ENCODE measurements around the gene HBG1. TPM values are rescaled to one million over a fixed set of nuclear protein-coding genes. Genes with fewer than 3 reads are reported as not detected.

The HBG1 gene
- total RNA-seq, 4 donors from 2014 or later: not detected

GRCh38 chr11:5240056-5240455 lies 9.6 kb downstream of the HBG1 start:
- DNase-seq (ENCODE audit: extremely low spot score): no peak
- intact Hi-C loops (cut with DNase I): no loop called here
- Histone ChIP-seq H3K9me3 (no peaks in the 10 kb centered on the region), H3K27me3 (no peaks in the 10 kb centered on the region), H3K27ac (replicated peaks in 1 of 4) (no peak overlapping the region), H3K4me3 (no peak overlapping the region), H3K4me1 (no peaks in the 10 kb centered on the region), H3K36me3 (no peaks in the 10 kb centered on the region)
- TF ChIP-seq EP300 (IDR thresholded peaks at IDR 0.05) (no peak), POLR2A (IDR thresholded peaks at IDR 0.05; ENCODE audit: low read depth) (no peak), POLR2AphosphoS5 (IDR thresholded peaks at IDR 0.05) (no peak)
- TF ChIP-seq, protein P1, sequence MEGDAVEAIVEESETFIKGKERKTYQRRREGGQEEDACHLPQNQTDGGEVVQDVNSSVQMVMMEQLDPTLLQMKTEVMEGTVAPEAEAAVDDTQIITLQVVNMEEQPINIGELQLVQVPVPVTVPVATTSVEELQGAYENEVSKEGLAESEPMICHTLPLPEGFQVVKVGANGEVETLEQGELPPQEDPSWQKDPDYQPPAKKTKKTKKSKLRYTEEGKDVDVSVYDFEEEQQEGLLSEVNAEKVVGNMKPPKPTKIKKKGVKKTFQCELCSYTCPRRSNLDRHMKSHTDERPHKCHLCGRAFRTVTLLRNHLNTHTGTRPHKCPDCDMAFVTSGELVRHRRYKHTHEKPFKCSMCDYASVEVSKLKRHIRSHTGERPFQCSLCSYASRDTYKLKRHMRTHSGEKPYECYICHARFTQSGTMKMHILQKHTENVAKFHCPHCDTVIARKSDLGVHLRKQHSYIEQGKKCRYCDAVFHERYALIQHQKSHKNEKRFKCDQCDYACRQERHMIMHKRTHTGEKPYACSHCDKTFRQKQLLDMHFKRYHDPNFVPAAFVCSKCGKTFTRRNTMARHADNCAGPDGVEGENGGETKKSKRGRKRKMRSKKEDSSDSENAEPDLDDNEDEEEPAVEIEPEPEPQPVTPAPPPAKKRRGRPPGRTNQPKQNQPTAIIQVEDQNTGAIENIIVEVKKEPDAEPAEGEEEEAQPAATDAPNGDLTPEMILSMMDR (IDR thresholded peaks at IDR 0.05): no peak
- WGBS: 82% methylated on average over 1 of the region's 1 CpG

- intact Hi-C loops (cut with DNase I): no loop called here
- H3K4me3 ChIP-seq: no peak overlapping the region
- no peaks in the 10 kb centered on the region for H3K9me3 ChIP-seq
- H3K36me3 ChIP-seq: no peaks in the 10 kb centered on the region
- H3K27me3 ChIP-seq: no peaks in the 10 kb centered on the region
- TF ChIP-seq POLR2A (IDR thresholded peaks at IDR 0.05; ENCODE audit: low read depth) (no peak), EP300 (IDR thresholded peaks at IDR 0.05) (no peak), POLR2AphosphoS5 (IDR thresholded peaks at IDR 0.05) (no peak)
- TF ChIP-seq, protein P1 (IDR thresholded peaks at IDR 0.05): no peak
- no peak overlapping the region for H3K27ac ChIP-seq (replicated peaks in 1 of 4)
- DNase-seq (ENCODE audit: extremely low spot score): no peak
- no peaks in the 10 kb centered on the region for H3K4me1 ChIP-seq
Observed at GRCh38 chr11:5239046-5239445, 10.6 kb downstream of the HBG1 start.

- H3K9me3 ChIP-seq: no peaks in the 10 kb centered on the region
- no peak for DNase-seq (ENCODE audit: extremely low spot score)
- no peak overlapping the region for H3K4me3 ChIP-seq
- intact Hi-C loops (cut with DNase I): no loop called here
- TF ChIP-seq POLR2A (IDR thresholded peaks at IDR 0.05; ENCODE audit: low read depth) (no peak), EP300 (IDR thresholded peaks at IDR 0.05) (no peak), POLR2AphosphoS5 (IDR thresholded peaks at IDR 0.05) (no peak)
- TF ChIP-seq, protein P1 (IDR thresholded peaks at IDR 0.05): no peak
- H3K27ac ChIP-seq (replicated peaks in 1 of 4): no peak overlapping the region
- no peaks in the 10 kb centered on the region for H3K4me1 ChIP-seq
- no peaks in the 10 kb centered on the region for H3K36me3 ChIP-seq
- 52% methylated on average over 2 of the region's 2 CpGs for WGBS
- H3K27me3 ChIP-seq: no peaks in the 10 kb centered on the region
Observed at GRCh38 chr11:5238486-5238885, 11.2 kb downstream of the HBG1 start.

GRCh38 chr11:5237420-5237819 lies 12.2 kb downstream of the HBG1 start:
- no peak for DNase-seq (ENCODE audit: extremely low spot score)
- no peaks in the 10 kb centered on the region for H3K4me1 ChIP-seq
- no peak overlapping the region for H3K27ac ChIP-seq (replicated peaks in 1 of 4)
- H3K36me3 ChIP-seq: no peaks in the 10 kb centered on the region
- intact Hi-C loops (cut with DNase I): no loop called here
- H3K27me3 ChIP-seq: no peaks in the 10 kb centered on the region
- WGBS: 77% methylated on average over 1 of the region's 2 CpGs
- no peaks in the 10 kb centered on the region for H3K9me3 ChIP-seq
- TF ChIP-seq EP300 (IDR thresholded peaks at IDR 0.05): no peak
- no peak for TF ChIP-seq POLR2AphosphoS5 (IDR thresholded peaks at IDR 0.05)
- TF ChIP-seq POLR2A (IDR thresholded peaks at IDR 0.05; ENCODE audit: low read depth): no peak
- TF ChIP-seq, protein P1 (IDR thresholded peaks at IDR 0.05): no peak
- H3K4me3 ChIP-seq: no peak overlapping the region

DNA sequence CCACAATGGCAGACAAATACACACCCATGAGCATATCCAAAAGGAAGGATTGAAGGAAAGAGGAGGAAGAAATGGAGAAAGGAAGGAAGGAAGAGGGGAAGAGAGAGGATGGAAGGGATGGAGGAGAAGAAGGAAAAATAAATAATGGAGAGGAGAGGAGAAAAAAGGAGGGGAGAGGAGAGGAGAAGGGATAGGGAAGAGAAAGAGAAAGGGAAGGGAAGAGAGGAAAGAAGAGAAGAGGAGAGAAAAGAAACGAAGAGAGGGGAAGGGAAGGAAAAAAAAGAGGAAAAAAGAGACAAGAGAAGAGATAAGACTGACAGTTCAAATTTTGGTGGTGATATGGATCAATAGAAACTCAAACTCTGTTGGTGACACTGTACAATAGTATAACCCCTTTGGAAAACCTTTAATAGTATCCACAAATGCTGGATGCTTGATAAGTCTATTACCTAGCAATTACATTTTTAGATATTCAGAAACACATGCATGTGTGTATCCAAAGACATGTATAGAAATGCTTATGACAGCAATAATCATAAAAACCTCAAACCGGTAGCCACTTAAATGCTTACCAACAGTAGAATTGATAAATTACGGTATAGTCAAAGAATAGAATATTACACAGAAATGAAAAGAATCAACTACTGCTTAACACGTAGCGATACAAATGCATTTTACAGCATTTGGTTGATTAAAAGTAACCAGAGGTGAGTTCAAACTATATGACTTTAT lies 14.1 kb downstream of the HBG1 start:
- Histone ChIP-seq H3K4me3 (no peak overlapping the region), H3K9me3 (no peaks in the 10 kb centered on the region), H3K27ac (replicated peaks in 1 of 4) (no peak overlapping the region), H3K36me3 (no peaks in the 10 kb centered on the region), H3K27me3 (no peaks in the 10 kb centered on the region), H3K4me1 (no peaks in the 10 kb centered on the region)
- no peak for DNase-seq (ENCODE audit: extremely low spot score)
- 84% methylated on average over 5 of the region's 5 CpGs for WGBS
- TF ChIP-seq, protein P1 (IDR thresholded peaks at IDR 0.05): no peak
- TF ChIP-seq EP300 (IDR thresholded peaks at IDR 0.05): no peak
- intact Hi-C loops (cut with DNase I): no loop called here

Measured in esophagus muscularis mucosa (tissue), 4 donors.